Activated CD8-positive, alpha-beta T cell treated with anti-CD3 and anti-CD28 coated beads for 36 hours (primary cell): ENCODE data around the gene DPF3. TPM values are rescaled to one million over a fixed set of nuclear protein-coding genes. Genes with fewer than 3 reads are reported as not detected.

ENCODE experiments used
- ATAC-seq: fragments of 200-7000 bp; cut with Tn5 transposase; one replicate; pipeline ENCODE4 v1.10.0; 2021; ENCODE audit warnings: mild to moderate bottlenecking, moderate library complexity
- CTCF ChIA-PET: fragments of 350-600 bp; sonication (Branson Sonifier 250); formaldehyde crosslinking; loops from one replicate; lab custom pipeline; 2021; ENCODE audit warnings: antibody characterized with exemption; lab: Charles Lee
- POLR2A ChIA-PET: fragments of 350-600 bp; sonication (Branson Sonifier 250); formaldehyde crosslinking; loops from one replicate; lab custom pipeline; 2021; ENCODE audit warnings: antibody characterized with exemption; lab: Charles Lee
- DNase-seq: peaks from one replicate; pipeline ENCODE4 v3.0.0-alpha.2; 2020
- H3K27ac Mint-ChIP-seq: one replicate; pipeline ENCODE4 v1.8.0; 2021; ENCODE audit warnings: mild to moderate bottlenecking, mixed read lengths
- H3K27me3 Mint-ChIP-seq: one replicate; pipeline ENCODE4 v1.8.0; 2021; ENCODE audit warnings: mixed read lengths
- H3K36me3 Mint-ChIP-seq: one replicate; pipeline ENCODE4 v1.8.0; 2021; ENCODE audit warnings: low read depth, mixed read lengths
- H3K4me1 Mint-ChIP-seq: one replicate; pipeline ENCODE4 v1.8.0; 2021; ENCODE audit warnings: low read depth, mixed read lengths
- H3K4me3 Mint-ChIP-seq: one replicate; pipeline ENCODE4 v1.8.0; 2021; ENCODE audit warnings: mild to moderate bottlenecking, moderate library complexity, mixed read lengths
- H3K9me3 Mint-ChIP-seq: one replicate; pipeline ENCODE4 v1.8.0; 2021; ENCODE audit warnings: mixed read lengths
- intact Hi-C: fragments of 100-400 bp; cut with micrococcal nuclease; formaldehyde crosslinking; loops from one replicate; pipeline ENCODE4 v1.10.0; 2022
- total RNA-seq, 2 experiments: library from RNA; stranded (reverse); gene quantifications; one replicate each; pipeline ENCODE4 v1.2.3, GENCODE V29; 2021
- TF ChIP-seq, protein P1 (sequence below): fragments of 200-600 bp; IDR thresholded peaks from one replicate; pipeline ENCODE4 v1.8.0; 2022; ENCODE audit warnings: antibody characterized with exemption, mild to moderate bottlenecking

Gene DPF3
- total RNA-seq, 2 experiments from 2014 or later, result 0.13 to 0.54 TPM

DNA sequence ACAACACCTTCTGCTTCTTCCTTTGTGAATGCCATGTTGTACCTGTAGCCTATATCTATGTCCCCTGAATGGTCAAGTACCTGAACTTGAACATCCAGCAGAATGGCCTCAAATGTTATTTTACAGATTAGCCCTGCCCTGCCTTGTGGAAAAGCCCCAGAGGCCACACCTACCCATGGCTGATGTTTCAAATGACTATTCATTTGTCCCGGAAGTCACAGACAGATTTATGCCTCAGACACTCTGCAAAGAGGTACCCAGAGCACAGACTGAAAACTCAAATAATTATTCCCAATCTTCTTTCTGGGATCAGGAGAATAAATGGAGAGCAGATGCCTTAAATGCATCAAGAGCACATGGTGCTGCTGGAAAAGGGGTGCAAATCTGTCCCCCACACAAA, 13.0 kb upstream of the DPF3 start:
- intact Hi-C loops, result loop anchor here (10.0 kb wide), 1 partner anchor 192 kb away; no protein-coding TSS in a partner anchor
- ChIA-PET POLR2A (no interaction called here), CTCF (interaction anchor here (4.9 kb wide), 1 partner anchor 391 kb away, joined by 164 read pairs; no protein-coding TSS in a partner anchor)
- DNase-seq (no peak), ATAC-seq (no peak)
- Mint-ChIP-seq H3K36me3 (no peaks in the 10 kb centered on the region), H3K4me1 (no peaks in the 10 kb centered on the region), H3K9me3 (no peaks in the 10 kb centered on the region), H3K27ac (no peak overlapping the region), H3K4me3 (no peak overlapping the region), H3K27me3 (peaks cover 10% of the 10 kb centered on the region)
- TF ChIP-seq, protein P1, sequence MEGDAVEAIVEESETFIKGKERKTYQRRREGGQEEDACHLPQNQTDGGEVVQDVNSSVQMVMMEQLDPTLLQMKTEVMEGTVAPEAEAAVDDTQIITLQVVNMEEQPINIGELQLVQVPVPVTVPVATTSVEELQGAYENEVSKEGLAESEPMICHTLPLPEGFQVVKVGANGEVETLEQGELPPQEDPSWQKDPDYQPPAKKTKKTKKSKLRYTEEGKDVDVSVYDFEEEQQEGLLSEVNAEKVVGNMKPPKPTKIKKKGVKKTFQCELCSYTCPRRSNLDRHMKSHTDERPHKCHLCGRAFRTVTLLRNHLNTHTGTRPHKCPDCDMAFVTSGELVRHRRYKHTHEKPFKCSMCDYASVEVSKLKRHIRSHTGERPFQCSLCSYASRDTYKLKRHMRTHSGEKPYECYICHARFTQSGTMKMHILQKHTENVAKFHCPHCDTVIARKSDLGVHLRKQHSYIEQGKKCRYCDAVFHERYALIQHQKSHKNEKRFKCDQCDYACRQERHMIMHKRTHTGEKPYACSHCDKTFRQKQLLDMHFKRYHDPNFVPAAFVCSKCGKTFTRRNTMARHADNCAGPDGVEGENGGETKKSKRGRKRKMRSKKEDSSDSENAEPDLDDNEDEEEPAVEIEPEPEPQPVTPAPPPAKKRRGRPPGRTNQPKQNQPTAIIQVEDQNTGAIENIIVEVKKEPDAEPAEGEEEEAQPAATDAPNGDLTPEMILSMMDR, result no peak

DNA sequence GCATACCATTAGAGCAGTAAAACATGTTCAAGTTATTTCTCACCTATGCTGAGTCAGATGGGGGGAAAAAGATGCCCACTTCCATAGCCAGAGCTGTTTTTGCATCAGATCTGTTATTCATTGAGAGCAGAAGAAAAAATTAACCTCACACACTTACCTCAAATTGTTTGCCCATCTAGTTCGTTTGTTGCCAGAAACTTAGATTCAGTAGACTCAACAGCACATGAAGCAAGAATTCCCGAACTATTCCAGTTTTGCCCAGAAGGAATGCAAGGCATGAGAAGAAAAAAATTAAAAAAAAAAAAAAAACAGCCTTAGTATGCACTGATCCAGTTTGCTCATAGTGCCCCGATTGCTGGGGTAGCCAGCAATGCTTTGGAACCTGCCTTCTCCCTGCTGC, 12.4 kb upstream of the DPF3 start:
- H3K4me1 Mint-ChIP-seq, result no peaks in the 10 kb centered on the region
- H3K9me3 Mint-ChIP-seq, result no peaks in the 10 kb centered on the region
- POLR2A ChIA-PET, result no interaction called here

DNA sequence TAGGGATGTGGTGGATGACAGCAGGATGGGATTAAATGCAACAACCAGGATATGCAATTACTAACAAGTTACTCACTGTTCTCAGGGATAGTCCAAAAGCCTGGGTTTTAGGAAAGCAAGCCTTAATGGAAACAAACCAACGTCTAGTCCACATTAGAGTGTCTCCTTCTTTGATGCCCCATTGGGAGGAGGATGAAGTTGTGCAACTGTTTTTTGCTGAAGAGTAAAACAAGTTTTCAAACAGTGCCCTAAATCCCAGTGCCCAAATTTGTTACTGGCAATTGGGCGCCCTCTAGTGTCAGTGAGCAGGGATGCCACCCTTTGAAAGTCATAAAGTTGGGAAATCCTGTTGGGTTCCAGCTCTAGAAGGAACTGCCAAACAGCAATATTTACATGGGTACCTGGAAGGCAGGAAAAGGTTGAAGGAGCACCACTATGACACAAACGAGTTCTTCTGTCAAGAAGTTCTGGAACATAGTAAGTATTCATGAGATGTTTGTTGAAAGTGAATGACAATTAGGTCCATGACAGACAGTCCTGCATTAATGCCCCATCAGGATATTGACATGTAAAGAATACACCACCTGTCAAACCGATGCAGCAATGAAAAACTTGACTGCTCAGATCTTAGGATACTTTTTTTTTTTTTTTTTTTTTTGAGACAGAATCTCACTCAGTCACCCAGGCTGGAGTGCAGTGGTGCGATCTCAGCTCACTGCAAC, 11.1 kb upstream of the DPF3 start:
- Mint-ChIP-seq H3K9me3 (no peaks in the 10 kb centered on the region), H3K27ac (no peak overlapping the region), H3K27me3 (peaks cover 10% of the 10 kb centered on the region), H3K4me3 (no peak overlapping the region), H3K36me3 (no peaks in the 10 kb centered on the region), H3K4me1 (no peaks in the 10 kb centered on the region)
- ChIA-PET CTCF (interaction anchor here (0.5 to 4.9 kb wide), 41 partner anchors 8 to 563 kb away, joined by 3 to 164 read pairs (median 4); partner anchors contain the start of gene DPF3), POLR2A (no interaction called here)
- intact Hi-C loops, result loop anchor here (1.0 to 10.0 kb wide), 2 partner anchors 190 to 387 kb away; no protein-coding TSS in a partner anchor
- ATAC-seq (peak; percentile 74), DNase-seq (peak; percentile 72)
- TF ChIP-seq, protein P1, result peak; percentile 95

More for the DNA sequence above, 12.4 kb upstream of the DPF3 start:
- no peaks in the 10 kb centered on the region for H3K36me3 Mint-ChIP-seq
- DNase-seq (no peak), ATAC-seq (no peak)
- H3K4me3 Mint-ChIP-seq, result no peak overlapping the region
- TF ChIP-seq, protein P1, result no peak
- H3K27me3 Mint-ChIP-seq, result peaks cover 10% of the 10 kb centered on the region
- intact Hi-C loops, result loop anchor here (10.0 kb wide), 1 partner anchor 192 kb away; no protein-coding TSS in a partner anchor
- CTCF ChIA-PET, result interaction anchor here (1.2 to 4.9 kb wide), 7 partner anchors 10 to 405 kb away, joined by 3 to 164 read pairs (median 7); no protein-coding TSS in a partner anchor
- no peak overlapping the region for H3K27ac Mint-ChIP-seq

DNA sequence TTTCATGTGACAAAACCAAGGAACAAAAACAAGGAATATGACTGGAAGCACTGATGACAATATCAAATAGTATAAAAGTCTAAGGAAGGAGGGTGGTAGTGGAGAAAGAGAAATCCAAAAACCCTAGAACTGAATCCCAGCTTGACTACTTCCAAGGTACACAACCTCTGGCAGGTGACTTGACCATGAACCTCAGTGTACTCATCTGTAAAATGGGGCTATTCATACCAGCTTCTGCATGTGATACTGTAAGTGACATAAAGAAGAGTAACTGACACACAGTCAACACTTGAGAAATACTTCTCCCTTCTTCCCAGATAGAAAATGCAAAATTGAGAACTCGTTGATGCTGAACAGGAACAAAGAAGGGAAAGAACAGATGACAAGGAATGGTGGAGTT, 10.3 kb upstream of the DPF3 start:
- intact Hi-C loops, result loop anchor here (10.0 kb wide), 1 partner anchor 189 kb away; no protein-coding TSS in a partner anchor
- no peak for ATAC-seq
- TF ChIP-seq, protein P1, result no peak
- no peaks in the 10 kb centered on the region for H3K9me3 Mint-ChIP-seq
- peaks cover 13% of the 10 kb centered on the region for H3K27me3 Mint-ChIP-seq
- POLR2A ChIA-PET, result interaction anchor here (0.7 to 1.0 kb wide), 2 partner anchors 23 to 387 kb away, joined by 3 to 4 read pairs; no protein-coding TSS in a partner anchor
- CTCF ChIA-PET, result interaction anchor here (0.5 to 4.9 kb wide), 25 partner anchors 10 to 564 kb away, joined by 3 to 164 read pairs (median 4); partner anchors contain the start of gene DPF3
- H3K27ac Mint-ChIP-seq, result no peak overlapping the region
- no peak overlapping the region for H3K4me3 Mint-ChIP-seq
- no peaks in the 10 kb centered on the region for H3K4me1 Mint-ChIP-seq
- no peaks in the 10 kb centered on the region for H3K36me3 Mint-ChIP-seq
- no peak for DNase-seq
